ENCODE data around the gene MIDN.
A peak's percentile ranks its signal among the peaks of the same experiment; 100 is the strongest.

The MIDN gene

DNA sequence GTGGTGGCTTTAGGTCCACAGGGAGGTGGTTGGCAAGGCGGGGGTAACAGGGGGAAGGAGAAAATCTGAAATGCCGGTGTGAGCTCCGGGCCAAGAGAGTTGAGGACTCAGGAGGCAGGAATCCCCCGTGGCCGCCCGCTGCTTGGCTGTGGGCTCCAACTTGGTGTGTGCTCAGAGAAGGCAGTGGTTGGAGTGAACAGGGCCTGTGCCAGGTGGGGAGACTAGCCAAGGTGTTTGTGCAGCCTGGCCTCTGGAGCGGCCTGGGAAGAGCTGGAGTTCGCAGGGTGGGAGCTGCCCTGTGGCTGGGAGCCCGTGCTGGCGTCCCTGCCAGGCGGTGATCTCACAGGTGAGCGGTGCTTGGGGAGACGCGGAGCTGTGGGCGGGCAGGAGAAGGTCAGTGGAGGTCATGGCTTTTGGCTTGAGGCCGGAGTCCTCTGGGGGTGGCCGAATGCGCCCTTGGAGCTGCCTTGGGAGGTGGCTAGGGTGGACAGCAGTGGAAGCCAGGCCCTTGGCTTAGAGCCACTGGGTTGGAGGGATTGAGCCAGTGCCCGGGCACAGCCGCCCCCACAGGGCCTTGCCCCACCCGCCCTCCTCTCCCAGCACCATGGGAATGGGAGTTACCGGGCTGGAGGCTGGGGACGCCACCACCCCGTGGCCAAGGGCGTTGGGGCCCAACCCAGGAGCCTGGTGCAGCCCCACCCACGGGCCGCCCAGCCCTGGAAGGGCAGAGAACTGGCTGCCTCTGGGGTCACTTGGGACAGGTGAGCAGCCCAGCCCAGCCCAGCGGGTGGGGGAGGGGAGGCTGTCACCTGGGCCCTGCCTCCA, 13.6 kb downstream of the MIDN start:
- TF ChIP-seq, protein P1, sequence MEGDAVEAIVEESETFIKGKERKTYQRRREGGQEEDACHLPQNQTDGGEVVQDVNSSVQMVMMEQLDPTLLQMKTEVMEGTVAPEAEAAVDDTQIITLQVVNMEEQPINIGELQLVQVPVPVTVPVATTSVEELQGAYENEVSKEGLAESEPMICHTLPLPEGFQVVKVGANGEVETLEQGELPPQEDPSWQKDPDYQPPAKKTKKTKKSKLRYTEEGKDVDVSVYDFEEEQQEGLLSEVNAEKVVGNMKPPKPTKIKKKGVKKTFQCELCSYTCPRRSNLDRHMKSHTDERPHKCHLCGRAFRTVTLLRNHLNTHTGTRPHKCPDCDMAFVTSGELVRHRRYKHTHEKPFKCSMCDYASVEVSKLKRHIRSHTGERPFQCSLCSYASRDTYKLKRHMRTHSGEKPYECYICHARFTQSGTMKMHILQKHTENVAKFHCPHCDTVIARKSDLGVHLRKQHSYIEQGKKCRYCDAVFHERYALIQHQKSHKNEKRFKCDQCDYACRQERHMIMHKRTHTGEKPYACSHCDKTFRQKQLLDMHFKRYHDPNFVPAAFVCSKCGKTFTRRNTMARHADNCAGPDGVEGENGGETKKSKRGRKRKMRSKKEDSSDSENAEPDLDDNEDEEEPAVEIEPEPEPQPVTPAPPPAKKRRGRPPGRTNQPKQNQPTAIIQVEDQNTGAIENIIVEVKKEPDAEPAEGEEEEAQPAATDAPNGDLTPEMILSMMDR (IDR thresholded peaks at IDR 0.05; ENCODE audit: extremely low read depth, insufficient read depth, missing control alignments): no peak
- in situ Hi-C loops (cut with MboI; ENCODE audit: low pct_unique_long_range_greater_than_20kb, low sequenced_read_pairs, unreplicated experiment): no loop called here
- DNase-seq (ENCODE audit: low spot score): peak; percentile 35

DNA sequence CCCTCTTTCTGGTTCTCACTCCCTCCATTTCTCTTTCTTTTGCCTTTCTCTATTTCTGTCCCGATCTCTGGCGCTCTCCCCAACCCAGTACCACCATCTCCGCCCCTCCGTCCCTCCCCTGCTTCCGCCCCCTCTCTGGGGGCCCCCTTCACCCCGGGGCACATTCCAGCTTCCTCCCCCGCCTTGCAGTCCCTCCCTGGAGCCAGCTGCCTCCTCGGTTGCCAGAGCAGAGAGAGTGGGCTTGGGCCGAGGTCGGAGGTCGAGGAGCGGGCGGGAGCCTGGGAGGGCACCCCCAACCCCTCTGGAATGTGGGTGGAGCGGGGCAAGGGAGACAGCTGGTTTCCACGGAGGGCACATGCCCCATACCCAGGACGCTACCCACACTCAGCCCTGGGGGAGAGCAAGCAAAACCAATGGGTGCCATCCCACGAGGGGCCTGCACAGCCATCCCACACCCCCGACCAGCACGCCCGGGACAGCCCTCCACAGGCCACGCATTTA, 14.3 kb downstream of the MIDN start:
- TF ChIP-seq, protein P1 (IDR thresholded peaks at IDR 0.05; ENCODE audit: extremely low read depth, insufficient read depth, missing control alignments): no peak
- DNase-seq (ENCODE audit: low spot score): no peak
- in situ Hi-C loops (cut with MboI; ENCODE audit: low pct_unique_long_range_greater_than_20kb, low sequenced_read_pairs, unreplicated experiment): no loop called here

DNA sequence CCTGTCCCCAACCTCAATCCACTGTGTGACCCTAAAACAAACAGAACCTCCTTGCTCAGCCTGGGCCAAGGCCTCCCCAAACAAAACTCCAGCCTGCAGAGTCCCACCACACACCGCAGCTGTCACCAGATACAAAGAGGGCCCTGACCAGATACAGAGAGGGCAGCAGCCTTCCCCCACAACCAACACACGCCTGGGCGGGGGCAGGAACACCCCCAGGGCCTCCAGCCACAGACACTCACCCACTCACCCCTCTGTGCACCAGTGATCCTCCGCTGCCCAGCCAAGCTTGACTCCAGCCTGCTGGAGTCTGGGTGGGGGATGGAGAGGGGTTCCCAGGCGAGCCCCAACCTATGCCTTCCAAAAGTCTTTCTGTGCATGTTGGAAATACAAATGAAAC, 14.8 kb downstream of the MIDN start:
- TF ChIP-seq, protein P1 (IDR thresholded peaks at IDR 0.05; ENCODE audit: extremely low read depth, insufficient read depth, missing control alignments): no peak
- in situ Hi-C loops (cut with MboI; ENCODE audit: low pct_unique_long_range_greater_than_20kb, low sequenced_read_pairs, unreplicated experiment): no loop called here
- DNase-seq (ENCODE audit: low spot score): peak; percentile 45

DNA sequence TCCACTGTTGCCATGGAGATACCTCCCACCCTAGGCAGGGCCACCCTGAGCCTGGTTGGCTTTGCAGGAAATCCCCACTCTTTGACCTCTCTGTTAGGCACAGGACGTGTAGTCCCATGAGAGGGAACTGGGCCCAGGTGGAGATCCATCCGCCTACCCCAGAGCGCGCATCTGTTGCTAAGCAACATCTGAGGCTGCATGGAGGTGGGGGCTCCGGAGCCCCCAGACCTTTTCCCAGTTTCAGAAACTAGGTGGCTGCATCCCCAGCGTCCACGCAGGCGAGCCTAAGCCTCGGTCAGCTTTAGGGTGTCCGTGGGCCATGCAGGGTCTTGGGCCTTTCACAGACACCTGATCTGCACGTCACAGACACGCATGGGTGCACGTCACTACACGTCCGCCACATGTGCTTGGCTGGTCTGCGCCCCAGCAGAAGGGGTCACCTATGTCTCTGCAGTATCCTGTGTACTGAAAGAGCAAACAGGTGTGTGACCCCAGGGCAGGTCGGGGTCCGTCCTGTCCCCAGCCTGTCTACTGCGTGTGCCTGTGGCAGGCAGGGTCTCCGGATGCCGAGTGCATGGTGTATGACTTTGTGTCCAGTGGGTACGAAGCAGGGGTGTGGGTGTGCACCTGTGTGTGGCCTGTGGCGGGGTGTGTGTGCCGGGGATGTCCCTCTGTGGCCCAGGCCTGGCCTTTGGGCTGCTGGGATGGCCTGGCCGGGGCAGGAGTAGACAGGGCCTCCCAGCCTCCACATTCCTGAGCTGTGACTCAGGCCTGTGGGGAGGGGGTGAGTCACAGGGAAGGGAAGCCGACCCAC, 16.6 kb downstream of the MIDN start:
- TF ChIP-seq, protein P1 (IDR thresholded peaks at IDR 0.05; ENCODE audit: extremely low read depth, insufficient read depth, missing control alignments): no peak
- DNase-seq (ENCODE audit: low spot score): peak; percentile 66
- in situ Hi-C loops (cut with MboI; ENCODE audit: low pct_unique_long_range_greater_than_20kb, low sequenced_read_pairs, unreplicated experiment): no loop called here

DNA sequence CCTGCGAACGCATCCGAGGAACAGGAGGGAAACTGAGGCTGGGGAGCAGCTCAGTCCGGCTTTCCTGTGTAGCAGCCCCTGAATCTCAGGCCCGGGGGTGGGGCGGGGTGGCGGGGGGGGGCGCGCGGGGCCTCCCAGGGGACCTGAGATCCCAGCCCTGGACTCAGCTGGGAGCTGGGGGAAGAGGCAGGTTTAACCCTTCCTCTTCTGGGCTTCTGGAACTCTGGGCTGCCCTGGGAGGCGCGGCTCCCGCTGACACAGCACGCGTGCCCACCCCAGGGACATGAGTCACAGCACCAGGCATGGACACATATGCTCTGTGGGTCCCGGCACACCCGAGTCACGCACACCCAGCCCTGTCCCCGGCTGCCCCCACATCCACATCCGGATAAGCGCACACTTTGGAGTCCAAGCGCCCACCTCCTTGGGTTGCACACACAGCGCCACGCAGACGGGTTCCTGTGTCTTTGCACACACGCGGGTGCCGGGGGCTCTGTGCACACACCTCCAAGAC, 17.3 kb downstream of the MIDN start:
- in situ Hi-C loops (cut with MboI; ENCODE audit: low pct_unique_long_range_greater_than_20kb, low sequenced_read_pairs, unreplicated experiment): no loop called here
- DNase-seq (ENCODE audit: low spot score): peak; percentile 33
- TF ChIP-seq, protein P1 (IDR thresholded peaks at IDR 0.05; ENCODE audit: extremely low read depth, insufficient read depth, missing control alignments): no peak

DNA sequence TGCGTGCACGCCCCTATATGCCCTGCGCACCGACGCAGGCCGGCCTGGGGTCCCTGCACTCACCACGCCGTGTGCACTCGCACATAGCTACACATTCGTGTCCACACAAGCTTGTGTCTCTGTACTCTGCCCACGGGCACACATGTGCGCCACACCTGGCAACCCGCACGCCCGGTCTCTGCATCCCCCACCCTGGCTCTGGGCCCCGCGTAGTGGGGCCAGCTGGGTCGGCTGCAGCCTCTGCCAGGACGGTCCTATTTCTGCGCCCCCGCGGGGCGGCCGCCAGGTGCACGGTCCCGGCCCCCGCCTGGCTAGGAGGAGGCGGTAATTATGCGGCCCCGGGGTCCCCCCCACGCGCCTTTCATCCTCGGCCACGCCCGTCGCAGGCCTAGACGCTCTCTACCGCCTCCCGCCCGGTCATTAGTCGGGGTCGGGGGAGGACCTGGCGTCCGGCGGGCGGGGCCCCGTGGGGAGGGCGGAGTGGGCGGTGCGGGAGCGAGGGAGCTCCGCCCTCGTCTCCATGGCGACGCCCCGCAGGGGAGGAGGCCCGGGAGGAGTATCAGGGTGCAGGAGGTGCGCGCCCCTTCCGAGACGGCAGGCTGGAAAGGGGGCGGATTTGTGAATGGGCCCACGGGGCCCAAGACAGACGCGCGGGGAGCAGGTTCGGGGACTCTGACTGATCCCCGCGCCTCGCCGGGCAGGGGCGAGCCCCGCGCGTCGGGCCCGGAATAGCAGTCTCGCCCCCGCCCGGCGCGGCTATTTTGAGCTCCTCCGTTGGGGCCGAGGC, 17.9 kb downstream of the MIDN start:
- TF ChIP-seq, protein P1 (IDR thresholded peaks at IDR 0.05; ENCODE audit: extremely low read depth, insufficient read depth, missing control alignments): no peak
- in situ Hi-C loops (cut with MboI; ENCODE audit: low pct_unique_long_range_greater_than_20kb, low sequenced_read_pairs, unreplicated experiment): no loop called here
- peak; percentile 94 for DNase-seq (ENCODE audit: low spot score)
